Measurements from ENCODE around the gene CLDN6.

CLDN6 gene

DNA sequence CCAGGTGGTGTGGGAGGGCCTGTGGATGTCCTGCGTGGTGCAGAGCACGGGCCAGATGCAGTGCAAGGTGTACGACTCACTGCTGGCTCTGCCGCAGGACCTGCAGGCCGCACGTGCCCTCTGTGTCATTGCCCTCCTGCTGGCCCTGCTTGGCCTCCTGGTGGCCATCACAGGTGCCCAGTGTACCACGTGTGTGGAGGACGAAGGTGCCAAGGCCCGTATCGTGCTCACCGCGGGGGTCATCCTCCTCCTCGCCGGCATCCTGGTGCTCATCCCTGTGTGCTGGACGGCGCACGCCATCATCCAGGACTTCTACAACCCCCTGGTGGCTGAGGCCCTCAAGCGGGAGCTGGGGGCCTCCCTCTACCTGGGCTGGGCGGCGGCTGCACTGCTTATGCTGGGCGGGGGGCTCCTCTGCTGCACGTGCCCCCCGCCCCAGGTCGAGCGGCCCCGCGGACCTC lies 4.5 kb downstream of the CLDN6 start:
- H3K79me1 ChIP-seq (ENCODE audit: low read length): peaks cover 3% of the 10 kb centered on the region
- no peak overlapping the region for H2AK5ac ChIP-seq (ENCODE audit: low read length)
- no CpG with 5 or more reads among the region's 27 CpGs for WGBS (ENCODE audit: extremely low coverage, insufficient coverage, low lambda C conversion rate)
- no peaks in the 10 kb centered on the region for H3K27me3 ChIP-seq (ENCODE audit: insufficient read depth, low read length, poor library complexity)
- H2BK15ac ChIP-seq (replicated peaks; ENCODE audit: low read depth): no peak overlapping the region
- H2BK120ac ChIP-seq (ENCODE audit: low read depth, low read length): no peak overlapping the region
- no peak overlapping the region for H3K27ac ChIP-seq (ENCODE audit: low read depth, low read length)
- H3K23ac ChIP-seq (ENCODE audit: low read length): no peak overlapping the region
- no peak overlapping the region for H4K8ac ChIP-seq (ENCODE audit: low read depth, low read length)
- H3K4me2 ChIP-seq (ENCODE audit: low read length): no peak overlapping the region
- no peak overlapping the region for H3K9ac ChIP-seq (ENCODE audit: low read length)
- H4K5ac ChIP-seq (ENCODE audit: low read length): no peak overlapping the region
- no peak overlapping the region for H2BK5ac ChIP-seq (ENCODE audit: low read length)
- H3K18ac ChIP-seq (ENCODE audit: low read length): no peak overlapping the region
- H3K36me3 ChIP-seq (ENCODE audit: control insufficient read depth, insufficient read depth, low read length): peaks cover 2% of the 10 kb centered on the region
- no peak for DNase-seq
- peaks cover 3% of the 10 kb centered on the region for H3K4me1 ChIP-seq (ENCODE audit: control insufficient read depth, low read depth, low read length)
- H3K56ac ChIP-seq (ENCODE audit: low read length): no peak overlapping the region
- H3K4me3 ChIP-seq (ENCODE audit: low read length): no peak overlapping the region
- H3K79me2 ChIP-seq (ENCODE audit: control insufficient read depth, insufficient read depth, low read length): peaks cover 17% of the 10 kb centered on the region
- no peak overlapping the region for H3K4ac ChIP-seq (ENCODE audit: low read depth, low read length)

- H2BK15ac ChIP-seq (replicated peaks; ENCODE audit: low read depth): no peak within 1 kb of the TSS
- peak within 1 kb of the TSS; percentile 23 for H3K4me2 ChIP-seq (ENCODE audit: low read length)
- no peak within 1 kb of the TSS for H2AK5ac ChIP-seq (ENCODE audit: low read length)
- no peak within 1 kb of the TSS for H3K18ac ChIP-seq (ENCODE audit: low read length)
- no peak within 1 kb of the TSS for H3K23ac ChIP-seq (ENCODE audit: low read length)
- H3K4me1 ChIP-seq (ENCODE audit: control insufficient read depth, low read depth, low read length): peaks cover 6% of the 10 kb centered on the region
- H3K56ac ChIP-seq (ENCODE audit: low read length): peak within 1 kb of the TSS; percentile 58
- no peak within 1 kb of the TSS for H4K5ac ChIP-seq (ENCODE audit: low read length)
- no peak within 1 kb of the TSS for H4K8ac ChIP-seq (ENCODE audit: low read depth, low read length)
- no peak within 1 kb of the TSS for H2BK5ac ChIP-seq (ENCODE audit: low read length)
- no peak within 1 kb of the TSS for H3K4ac ChIP-seq (ENCODE audit: low read depth, low read length)
- no peaks in the 10 kb centered on the region for H3K27me3 ChIP-seq (ENCODE audit: insufficient read depth, low read length, poor library complexity)
- H3K9ac ChIP-seq (ENCODE audit: low read length): no peak within 1 kb of the TSS
- no peak within 1 kb of the TSS for H3K27ac ChIP-seq (ENCODE audit: low read depth, low read length)
- H3K4me3 ChIP-seq (ENCODE audit: low read length): no peak within 1 kb of the TSS
- peak; percentile 54 for DNase-seq
- H3K79me2 ChIP-seq (ENCODE audit: control insufficient read depth, insufficient read depth, low read length): peaks cover 17% of the 10 kb centered on the region
- H3K36me3 ChIP-seq (ENCODE audit: control insufficient read depth, insufficient read depth, low read length): peaks cover 2% of the 10 kb centered on the region
- no CpG with 5 or more reads among the region's 27 CpGs for WGBS (ENCODE audit: extremely low coverage, insufficient coverage, low lambda C conversion rate)
- no peak within 1 kb of the TSS for H2BK120ac ChIP-seq (ENCODE audit: low read depth, low read length)
- peaks cover 3% of the 10 kb centered on the region for H3K79me1 ChIP-seq (ENCODE audit: low read length)
These were observed 5.1 kb downstream of the CLDN6 start, which contains the start of gene CLDN9 for GRCh38 chr16:3012828-3013420. CLDN9 (plus strand) TSS chr16:3012923; CDS start chr16:3013363, 440 bp downstream.

DNA sequence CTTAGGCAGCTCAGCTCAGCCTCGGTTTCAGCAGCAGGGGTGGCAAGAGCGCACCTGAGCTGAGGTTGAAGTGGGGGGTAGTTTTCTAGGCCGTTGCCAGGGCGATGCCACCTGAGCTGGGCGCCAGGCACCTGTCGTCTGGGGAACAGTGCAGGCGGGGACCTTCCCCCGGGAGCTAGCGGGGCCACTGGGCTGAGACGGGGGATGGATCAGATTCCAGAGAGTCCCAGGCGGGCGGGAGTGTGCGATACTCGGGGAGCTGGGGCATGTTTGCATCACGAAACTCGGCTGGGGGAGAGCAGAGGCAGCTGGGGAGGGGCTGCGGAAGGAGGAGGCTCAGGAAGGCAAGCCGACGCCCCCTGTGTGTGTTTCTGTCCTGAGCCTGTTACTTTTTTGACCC lies 5.7 kb downstream of the CLDN6 start:
- H3K4me1 ChIP-seq (ENCODE audit: control insufficient read depth, low read depth, low read length): peaks cover 12% of the 10 kb centered on the region

DNA sequence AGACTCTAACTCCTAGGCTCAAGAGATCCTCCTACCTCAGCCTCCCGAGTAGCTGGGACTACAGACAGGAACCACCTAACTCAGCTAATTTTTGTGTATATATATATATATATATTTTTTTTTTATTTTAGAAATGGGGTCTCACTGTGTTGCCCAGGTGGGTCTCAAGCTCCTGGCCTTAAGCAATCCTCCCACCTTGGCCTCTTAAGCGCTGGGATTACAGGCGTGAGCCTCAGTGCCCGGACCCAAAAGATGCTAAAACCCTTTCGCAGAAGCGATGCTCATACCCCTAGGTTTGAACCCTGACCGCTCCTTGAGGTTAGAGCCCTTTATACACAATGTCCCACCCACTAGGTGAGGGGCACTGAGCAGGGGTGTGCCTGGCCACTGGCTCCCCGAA lies 7.5 kb downstream of the CLDN6 start:
- WGBS (ENCODE audit: extremely low coverage, insufficient coverage, low lambda C conversion rate): no CpG with 5 or more reads among the region's 8 CpGs
- Histone ChIP-seq H3K79me2 (ENCODE audit: control insufficient read depth, insufficient read depth, low read length) (no peaks in the 10 kb centered on the region), H3K36me3 (ENCODE audit: control insufficient read depth, insufficient read depth, low read length) (peaks cover 2% of the 10 kb centered on the region), H3K4ac (ENCODE audit: low read depth, low read length) (no peak overlapping the region), H3K4me1 (ENCODE audit: control insufficient read depth, low read depth, low read length) (peaks cover 23% of the 10 kb centered on the region), H2BK15ac (replicated peaks; ENCODE audit: low read depth) (no peak overlapping the region), H3K56ac (ENCODE audit: low read length) (peak overlapping the region; percentile 2), H2AK5ac (ENCODE audit: low read length) (no peak overlapping the region), H3K79me1 (ENCODE audit: low read length) (no peaks in the 10 kb centered on the region), H4K5ac (ENCODE audit: low read length) (no peak overlapping the region), H3K4me2 (ENCODE audit: low read length) (no peak overlapping the region), H3K9ac (ENCODE audit: low read length) (no peak overlapping the region), H3K27me3 (ENCODE audit: insufficient read depth, low read length, poor library complexity) (no peaks in the 10 kb centered on the region), H4K8ac (ENCODE audit: low read depth, low read length) (no peak overlapping the region), H3K4me3 (ENCODE audit: low read length) (no peak overlapping the region), H2BK120ac (ENCODE audit: low read depth, low read length) (no peak overlapping the region), H3K18ac (ENCODE audit: low read length) (no peak overlapping the region), H3K27ac (ENCODE audit: low read depth, low read length) (no peak overlapping the region), H2BK5ac (ENCODE audit: low read length) (no peak overlapping the region), H3K23ac (ENCODE audit: low read length) (peak overlapping the region; percentile 85)
- no peak for DNase-seq

More for the DNA sequence above, 5.7 kb downstream of the CLDN6 start:
- no peak overlapping the region for H3K9ac ChIP-seq (ENCODE audit: low read length)
- H3K18ac ChIP-seq (ENCODE audit: low read length): no peak overlapping the region
- no peak overlapping the region for H2BK5ac ChIP-seq (ENCODE audit: low read length)
- peak overlapping the region; percentile 5 for H3K4me2 ChIP-seq (ENCODE audit: low read length)
- H4K8ac ChIP-seq (ENCODE audit: low read depth, low read length): no peak overlapping the region
- no peak overlapping the region for H3K27ac ChIP-seq (ENCODE audit: low read depth, low read length)
- H3K56ac ChIP-seq (ENCODE audit: low read length): peak overlapping the region; percentile 58
- H4K5ac ChIP-seq (ENCODE audit: low read length): no peak overlapping the region
- DNase-seq: peak; percentile 37
- no peak overlapping the region for H2AK5ac ChIP-seq (ENCODE audit: low read length)
- no peak overlapping the region for H3K23ac ChIP-seq (ENCODE audit: low read length)
- no peak overlapping the region for H2BK15ac ChIP-seq (replicated peaks; ENCODE audit: low read depth)
- H2BK120ac ChIP-seq (ENCODE audit: low read depth, low read length): no peak overlapping the region
- no peak overlapping the region for H3K4me3 ChIP-seq (ENCODE audit: low read length)
- H3K79me1 ChIP-seq (ENCODE audit: low read length): peaks cover 3% of the 10 kb centered on the region
- H3K27me3 ChIP-seq (ENCODE audit: insufficient read depth, low read length, poor library complexity): no peaks in the 10 kb centered on the region
- no CpG with 5 or more reads among the region's 19 CpGs for WGBS (ENCODE audit: extremely low coverage, insufficient coverage, low lambda C conversion rate)
- H3K79me2 ChIP-seq (ENCODE audit: control insufficient read depth, insufficient read depth, low read length): peaks cover 13% of the 10 kb centered on the region
- H3K4ac ChIP-seq (ENCODE audit: low read depth, low read length): no peak overlapping the region
- peaks cover 2% of the 10 kb centered on the region for H3K36me3 ChIP-seq (ENCODE audit: control insufficient read depth, insufficient read depth, low read length)

DNA sequence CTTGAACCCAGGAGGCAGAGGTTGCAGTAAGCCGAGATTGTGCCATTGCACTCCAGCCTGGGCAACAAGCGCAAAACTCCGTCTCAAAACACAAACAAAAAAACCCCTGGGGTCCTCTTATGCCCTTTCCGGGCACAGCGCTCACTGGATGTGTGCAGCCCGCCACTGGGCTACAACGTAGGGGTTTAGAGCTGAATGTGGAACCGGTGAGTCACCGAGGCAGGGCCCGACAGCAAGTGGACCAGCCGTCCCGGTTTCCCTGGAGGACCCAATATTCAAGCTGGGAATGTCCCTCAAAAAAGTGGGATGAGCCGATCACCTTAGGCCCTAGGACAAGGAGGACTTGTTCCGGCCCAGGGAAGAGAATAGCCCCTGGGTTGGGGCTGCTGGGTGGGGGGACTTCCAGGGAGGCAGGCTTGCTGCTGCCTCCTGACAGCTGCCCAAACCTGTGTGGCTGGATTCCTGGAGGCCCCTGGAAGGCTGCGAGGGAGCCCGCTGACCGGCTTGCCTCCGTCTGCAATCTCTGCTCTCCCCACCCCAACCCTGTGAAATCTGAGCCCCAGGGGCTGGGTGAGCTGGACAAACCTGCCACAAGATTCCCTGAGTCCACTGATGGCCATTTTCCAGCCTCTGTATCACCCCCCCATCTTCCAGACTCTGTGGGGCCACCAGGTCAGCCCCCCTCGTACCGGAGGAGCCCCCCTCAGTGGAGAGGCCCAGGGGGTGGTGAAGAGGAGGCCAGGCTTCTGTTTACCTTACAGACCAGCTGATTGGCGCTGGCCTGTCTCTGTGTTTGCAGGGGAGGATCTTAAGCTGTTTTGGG lies 8.2 kb downstream of the CLDN6 start:
- H3K4me1 ChIP-seq (ENCODE audit: control insufficient read depth, low read depth, low read length): peaks cover 23% of the 10 kb centered on the region
- H3K79me1 ChIP-seq (ENCODE audit: low read length): no peaks in the 10 kb centered on the region
- H3K9ac ChIP-seq (ENCODE audit: low read length): peak overlapping the region; percentile 52
- H3K79me2 ChIP-seq (ENCODE audit: control insufficient read depth, insufficient read depth, low read length): no peaks in the 10 kb centered on the region
- H3K18ac ChIP-seq (ENCODE audit: low read length): peak overlapping the region; percentile 81
- no peak overlapping the region for H2BK15ac ChIP-seq (replicated peaks; ENCODE audit: low read depth)
- H3K23ac ChIP-seq (ENCODE audit: low read length): no peak overlapping the region
- H4K5ac ChIP-seq (ENCODE audit: low read length): no peak overlapping the region
- peaks cover under 1% of the 10 kb centered on the region for H3K36me3 ChIP-seq (ENCODE audit: control insufficient read depth, insufficient read depth, low read length)
- H4K8ac ChIP-seq (ENCODE audit: low read depth, low read length): no peak overlapping the region
- peak overlapping the region; percentile 35 for H2BK5ac ChIP-seq (ENCODE audit: low read length)
- no CpG with 5 or more reads among the region's 21 CpGs for WGBS (ENCODE audit: extremely low coverage, insufficient coverage, low lambda C conversion rate)
- peak overlapping the region; percentile 21 for H3K4me2 ChIP-seq (ENCODE audit: low read length)
- no peak overlapping the region for H2AK5ac ChIP-seq (ENCODE audit: low read length)
- peak; percentile 97 for DNase-seq
- H2BK120ac ChIP-seq (ENCODE audit: low read depth, low read length): peak overlapping the region; percentile 36
- H3K27me3 ChIP-seq (ENCODE audit: insufficient read depth, low read length, poor library complexity): no peaks in the 10 kb centered on the region
- H3K4ac ChIP-seq (ENCODE audit: low read depth, low read length): peak overlapping the region; percentile 41
- peak overlapping the region; percentile 85 for H3K27ac ChIP-seq (ENCODE audit: low read depth, low read length)
- no peak overlapping the region for H3K4me3 ChIP-seq (ENCODE audit: low read length)
- H3K56ac ChIP-seq (ENCODE audit: low read length): peak overlapping the region; percentile 78
